ENCODE measurements around the gene GALNT18.
"Not testable (repeated sequence)": the region's sequence is repeated elsewhere in the genome, so short reads cannot be mapped to it uniquely, and the experiment has no call there.

Gene GALNT18

DNA sequence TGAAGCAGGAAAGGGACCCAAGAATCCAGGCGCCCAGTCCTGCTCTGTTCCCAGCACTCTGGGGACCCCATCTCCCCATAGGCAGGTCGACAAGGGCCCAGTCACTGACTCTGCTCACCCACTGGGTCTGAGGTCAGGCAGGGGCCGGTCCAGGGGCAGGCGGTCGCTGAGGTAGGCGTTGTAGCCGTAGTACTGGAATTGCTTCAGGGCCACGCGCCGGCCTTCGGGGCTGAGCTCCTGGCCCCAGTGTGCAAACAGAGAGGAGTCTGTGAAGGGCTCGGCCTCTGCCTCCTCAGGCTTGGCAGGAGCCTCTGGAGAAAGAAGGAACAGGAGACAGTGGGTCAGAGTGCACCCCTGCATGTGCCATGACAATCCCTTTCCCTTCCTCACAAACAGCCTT, 173.2 kb downstream of the GALNT18 start:
- H3K27me3 ChIP-seq (ENCODE audit: insufficient read depth, poor library complexity, severe bottlenecking) = peaks cover 4% of the 10 kb centered on the region
- no peak overlapping the region for H3K4me3 ChIP-seq (replicated peaks; ENCODE audit: insufficient read depth, low read length)
- no peak overlapping the region for H3K27ac ChIP-seq (replicated peaks)
- TF ChIP-seq POLR2AphosphoS5 (IDR thresholded peaks at IDR 0.05; ENCODE audit: low read depth) = no peak
- TF ChIP-seq, protein P1, sequence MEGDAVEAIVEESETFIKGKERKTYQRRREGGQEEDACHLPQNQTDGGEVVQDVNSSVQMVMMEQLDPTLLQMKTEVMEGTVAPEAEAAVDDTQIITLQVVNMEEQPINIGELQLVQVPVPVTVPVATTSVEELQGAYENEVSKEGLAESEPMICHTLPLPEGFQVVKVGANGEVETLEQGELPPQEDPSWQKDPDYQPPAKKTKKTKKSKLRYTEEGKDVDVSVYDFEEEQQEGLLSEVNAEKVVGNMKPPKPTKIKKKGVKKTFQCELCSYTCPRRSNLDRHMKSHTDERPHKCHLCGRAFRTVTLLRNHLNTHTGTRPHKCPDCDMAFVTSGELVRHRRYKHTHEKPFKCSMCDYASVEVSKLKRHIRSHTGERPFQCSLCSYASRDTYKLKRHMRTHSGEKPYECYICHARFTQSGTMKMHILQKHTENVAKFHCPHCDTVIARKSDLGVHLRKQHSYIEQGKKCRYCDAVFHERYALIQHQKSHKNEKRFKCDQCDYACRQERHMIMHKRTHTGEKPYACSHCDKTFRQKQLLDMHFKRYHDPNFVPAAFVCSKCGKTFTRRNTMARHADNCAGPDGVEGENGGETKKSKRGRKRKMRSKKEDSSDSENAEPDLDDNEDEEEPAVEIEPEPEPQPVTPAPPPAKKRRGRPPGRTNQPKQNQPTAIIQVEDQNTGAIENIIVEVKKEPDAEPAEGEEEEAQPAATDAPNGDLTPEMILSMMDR (IDR thresholded peaks at IDR 0.05; ENCODE audit: insufficient read depth, low read length) = no peak
- DNase-seq (ENCODE audit: low read depth in 1 of 2, low spot score in 1 of 2) = no peak

DNA sequence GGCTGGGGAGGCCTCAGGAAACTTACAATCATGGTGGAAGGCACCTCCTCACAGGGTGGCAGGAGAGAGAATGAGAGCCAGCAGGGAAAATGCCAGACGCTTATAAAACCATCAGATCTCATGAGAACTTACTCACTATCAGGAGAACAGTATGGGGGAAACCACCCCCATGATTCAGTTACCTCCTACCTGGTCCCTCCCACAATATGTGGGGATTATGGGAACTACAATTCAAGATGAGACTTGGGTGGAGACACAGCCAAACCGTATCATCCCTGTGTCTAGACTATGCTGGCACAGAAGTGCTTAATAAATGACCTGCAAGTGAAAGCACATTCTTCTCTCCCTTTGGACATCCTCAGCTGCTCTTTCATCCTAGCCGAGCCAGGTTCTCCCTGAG, 174.2 kb downstream of the GALNT18 start:
- DNase-seq (ENCODE audit: low read depth in 1 of 2, low spot score in 1 of 2); H3K27ac ChIP-seq (replicated peaks); H3K4me3 ChIP-seq (replicated peaks; ENCODE audit: insufficient read depth, low read length); H3K27me3 ChIP-seq (ENCODE audit: insufficient read depth, poor library complexity, severe bottlenecking): not testable (repeated sequence)

DNA sequence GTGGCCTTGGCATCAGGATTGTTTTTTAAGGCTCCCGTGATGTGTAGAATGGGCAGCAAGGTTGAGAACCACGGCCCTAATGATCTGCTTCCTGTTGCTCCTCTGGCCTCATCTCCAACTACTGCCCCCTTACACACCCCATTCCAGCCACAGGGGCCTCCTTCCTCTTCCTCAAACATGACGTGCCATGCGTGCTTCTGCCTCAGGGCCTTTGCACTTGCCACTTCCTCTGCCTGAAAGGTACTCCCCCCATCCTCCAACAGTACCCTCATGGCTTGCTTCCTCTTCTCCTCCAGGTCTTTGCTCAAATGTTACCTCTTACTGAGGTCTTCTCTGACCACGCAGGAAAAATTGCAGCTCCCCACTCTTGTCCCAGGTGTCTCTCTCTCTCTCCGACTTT, 174.8 kb downstream of the GALNT18 start:
- peak; percentile 41 to 49 for DNase-seq (ENCODE audit: low read depth in 1 of 2, low spot score in 1 of 2)
- Histone ChIP-seq H3K27me3 (ENCODE audit: insufficient read depth, poor library complexity, severe bottlenecking) (peaks cover 4% of the 10 kb centered on the region), H3K4me3 (replicated peaks; ENCODE audit: insufficient read depth, low read length) (no peak overlapping the region), H3K27ac (replicated peaks) (no peak overlapping the region)
- TF ChIP-seq, protein P1 (IDR thresholded peaks at IDR 0.05; ENCODE audit: insufficient read depth, low read length) = no peak
- TF ChIP-seq REST (IDR thresholded peaks at IDR 0.05; ENCODE audit: insufficient replicate concordance, low read depth) = no peak
- no peak for TF ChIP-seq GABPA (IDR thresholded peaks at IDR 0.05; ENCODE audit: low read depth)
- no peak for TF ChIP-seq POLR2AphosphoS5 (IDR thresholded peaks at IDR 0.05; ENCODE audit: low read depth)
- TF ChIP-seq SPI1 (IDR thresholded peaks at IDR 0.05; ENCODE audit: borderline replicate concordance, low read depth) = peak; percentile 37; the same call in 1 of the 2 replicates

DNA sequence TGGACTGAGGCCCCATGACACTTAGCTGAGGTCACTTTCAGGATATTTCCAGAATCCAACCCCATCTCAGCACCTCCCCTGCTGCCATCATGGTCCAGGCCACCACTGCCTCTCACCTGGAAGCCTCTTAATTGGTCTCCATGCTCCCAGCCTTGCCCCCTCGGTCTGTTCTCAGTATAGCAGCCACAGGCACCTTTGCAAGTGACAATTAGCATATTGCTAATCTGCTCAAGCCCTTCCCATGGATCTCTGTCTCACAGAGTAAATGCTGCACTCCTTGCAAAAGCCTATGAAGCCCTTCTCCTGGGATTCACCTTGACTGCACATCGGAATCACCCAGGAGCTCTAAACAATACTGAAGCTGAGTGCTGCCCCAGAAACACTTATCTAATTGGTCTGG, 175.2 kb downstream of the GALNT18 start:
- Histone ChIP-seq H3K27ac (replicated peaks) (no peak overlapping the region), H3K27me3 (ENCODE audit: insufficient read depth, poor library complexity, severe bottlenecking) (peaks cover 4% of the 10 kb centered on the region), H3K4me3 (replicated peaks; ENCODE audit: insufficient read depth, low read length) (no peak overlapping the region)
- no peak for DNase-seq (ENCODE audit: low read depth in 1 of 2, low spot score in 1 of 2)
- no peak for TF ChIP-seq GABPA (IDR thresholded peaks at IDR 0.05; ENCODE audit: low read depth)
- TF ChIP-seq, protein P1 (IDR thresholded peaks at IDR 0.05; ENCODE audit: insufficient read depth, low read length) = no peak

DNA sequence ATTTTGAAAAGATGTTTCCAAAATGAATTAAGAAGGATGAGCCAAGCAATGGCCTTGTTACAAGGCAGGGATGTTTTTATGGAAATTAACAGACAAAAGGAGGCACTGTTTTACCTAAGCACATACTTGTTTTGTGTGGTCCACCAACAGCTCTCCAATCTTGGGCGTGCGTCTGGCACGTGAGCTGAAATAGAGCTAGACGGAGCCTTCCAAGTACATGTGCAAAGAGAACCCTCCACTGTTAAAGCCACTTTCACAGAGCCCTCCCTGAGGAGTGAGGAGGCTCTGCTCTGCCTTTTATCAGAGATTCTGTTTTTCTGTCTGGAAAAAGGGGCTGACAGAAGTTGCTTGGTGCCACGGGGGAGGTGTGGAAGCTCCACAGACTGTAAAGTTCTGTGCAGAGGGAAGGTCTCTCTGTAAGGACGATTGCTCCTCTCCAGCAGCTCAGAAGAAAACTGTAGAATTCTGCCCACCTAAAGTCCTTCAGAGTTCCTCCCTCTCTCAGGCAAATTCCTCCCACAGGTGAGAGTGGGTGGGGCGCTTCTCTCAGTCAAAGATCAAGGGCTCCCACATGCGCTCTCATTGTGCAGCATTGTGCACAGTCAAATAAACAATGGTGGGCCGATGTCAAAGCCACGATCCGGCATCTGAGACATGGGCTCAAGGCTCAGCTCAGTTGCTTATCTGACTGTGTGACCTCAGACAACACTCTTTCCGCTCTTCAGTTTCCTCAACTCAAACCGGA, 176.2 kb downstream of the GALNT18 start:
- Histone ChIP-seq H3K27ac (replicated peaks) (no peak overlapping the region), H3K4me3 (replicated peaks; ENCODE audit: insufficient read depth, low read length) (no peak overlapping the region), H3K27me3 (ENCODE audit: insufficient read depth, poor library complexity, severe bottlenecking) (peaks cover 2% of the 10 kb centered on the region)
- no peak for DNase-seq (ENCODE audit: low read depth in 1 of 2, low spot score in 1 of 2)
- no peak for TF ChIP-seq REST (IDR thresholded peaks at IDR 0.05; ENCODE audit: insufficient replicate concordance, low read depth)
- TF ChIP-seq, protein P1 (IDR thresholded peaks at IDR 0.05; ENCODE audit: insufficient read depth, low read length) = no peak
- TF ChIP-seq POLR2AphosphoS5 (IDR thresholded peaks at IDR 0.05; ENCODE audit: low read depth) = no peak
- no peak for TF ChIP-seq GABPA (IDR thresholded peaks at IDR 0.05; ENCODE audit: low read depth)
- TF ChIP-seq SPI1 (IDR thresholded peaks at IDR 0.05; ENCODE audit: borderline replicate concordance, low read depth) = no peak
